Diencephalon (tissue), 1 donor: ENCODE results near the gene MISP3. TPM values are rescaled to one million over a fixed set of nuclear protein-coding genes. Genes with fewer than 3 reads are reported as not detected.

ENCODE experiments used
- total RNA-seq: library from RNA; depleted of rRNA; stranded (reverse); fragments of >200 nt; gene quantifications from one replicate; pipeline ENCODE4 v1.2.3, GENCODE V29; 2014

The MISP3 gene
- 1.8 TPM for total RNA-seq

DNA sequence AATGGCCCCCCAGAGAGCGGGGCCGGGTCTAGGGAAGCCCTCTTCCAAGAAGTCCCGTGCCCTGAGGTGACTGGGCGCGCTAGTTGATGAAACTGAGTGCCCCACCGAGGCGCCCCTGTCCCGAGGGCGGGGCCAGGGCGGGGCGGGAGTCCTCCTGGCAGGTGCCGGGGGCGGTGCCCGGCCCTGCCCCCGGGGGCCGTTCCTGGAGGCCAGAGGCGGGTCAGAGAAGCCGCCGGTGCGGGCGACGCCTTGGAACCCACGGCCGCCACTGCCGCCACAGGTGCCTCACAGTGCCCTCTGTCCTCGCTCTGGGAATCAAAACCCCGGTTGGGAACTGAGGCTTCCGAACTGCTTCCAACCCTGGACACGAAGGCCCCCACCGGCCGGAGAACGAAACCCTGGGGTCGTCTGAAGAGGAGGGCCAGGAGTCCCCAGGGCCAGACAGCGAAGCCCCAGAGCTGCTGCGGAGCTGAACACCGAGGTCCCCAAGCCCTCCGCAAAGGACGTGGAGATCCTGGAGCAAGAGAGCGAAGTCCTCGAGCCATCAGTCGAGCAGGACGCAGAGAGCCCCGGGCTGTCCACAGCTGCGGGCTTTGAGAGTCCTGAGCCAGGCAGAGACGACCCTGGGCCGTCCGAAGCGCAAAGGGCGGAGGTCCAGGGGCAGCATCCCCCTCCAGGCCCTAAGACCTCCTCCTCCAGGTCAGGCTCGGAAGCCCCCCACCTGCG, at the start of gene MISP3:
MISP3 (plus strand) TSS at position 252 of the 726 bp plus-strand sequence. CDS start 524 bp downstream, outside the sequence.

DNA sequence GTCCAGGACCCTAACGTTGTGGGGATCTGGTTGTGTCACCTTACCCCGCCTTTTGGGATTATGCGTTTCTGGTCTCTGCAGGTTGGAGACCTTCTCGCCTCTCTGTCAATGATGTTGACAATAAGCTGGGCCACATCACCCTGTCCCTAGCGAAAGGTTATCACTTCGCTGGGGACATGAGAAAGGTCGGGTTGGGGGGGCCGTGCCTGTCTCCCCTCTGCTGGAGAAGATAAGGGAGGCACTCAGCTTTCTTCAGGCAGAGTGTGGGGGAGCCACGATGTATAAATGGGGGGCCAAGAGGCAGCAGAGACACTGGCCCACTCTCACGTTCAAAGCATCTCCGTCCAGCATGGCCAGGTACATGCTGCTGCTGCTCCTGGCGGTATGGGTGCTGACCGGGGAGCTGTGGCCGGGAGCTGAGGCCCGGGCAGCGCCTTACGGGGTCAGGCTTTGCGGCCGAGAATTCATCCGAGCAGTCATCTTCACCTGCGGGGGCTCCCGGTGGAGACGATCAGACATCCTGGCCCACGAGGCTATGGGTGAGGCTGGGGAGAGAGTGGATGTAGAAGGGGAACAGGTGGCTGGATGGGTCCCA, 44.6 kb upstream of the MISP3 start, which contains the start of gene RLN3:
RLN3 (plus strand) TSS at position 293 of the 595 bp plus-strand sequence; CDS start at position 350, 57 bp downstream.

DNA sequence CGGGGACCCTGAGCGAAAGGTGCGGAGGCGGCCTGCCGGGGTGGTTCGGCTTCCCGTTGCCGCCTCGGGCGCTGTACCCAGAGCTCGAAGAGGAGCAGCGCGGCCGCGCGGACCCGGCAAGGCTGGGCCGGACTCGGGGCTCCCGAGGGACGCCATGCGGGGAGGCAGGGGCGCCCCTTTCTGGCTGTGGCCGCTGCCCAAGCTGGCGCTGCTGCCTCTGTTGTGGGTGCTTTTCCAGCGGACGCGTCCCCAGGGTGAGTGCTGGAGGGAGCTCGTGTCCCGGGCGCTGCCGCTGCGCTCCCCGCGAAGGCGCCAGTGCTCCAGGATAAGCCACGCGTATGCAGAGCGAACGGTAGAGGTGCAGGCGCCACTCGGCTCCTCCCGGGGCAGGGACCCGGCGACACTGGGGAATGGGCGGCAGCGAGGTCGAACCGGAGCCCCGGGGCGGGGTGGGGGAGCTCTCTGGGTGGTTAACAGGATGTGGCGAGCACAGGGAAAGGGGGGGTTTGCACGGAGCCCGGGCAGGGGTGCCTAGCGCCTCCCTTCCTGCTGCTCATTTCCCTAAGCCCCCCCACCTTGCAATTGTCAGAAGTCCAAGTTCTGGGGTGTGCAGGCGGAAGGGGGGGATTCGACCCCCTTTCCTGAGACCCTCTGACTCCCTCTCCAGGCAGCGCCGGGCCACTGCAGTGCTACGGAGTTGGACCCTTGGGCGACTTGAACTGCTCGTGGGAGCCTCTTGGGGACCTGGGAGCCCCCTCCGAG, 40.7 kb upstream of the MISP3 start, which contains the start of gene IL27RA:
IL27RA (plus strand) TSS at position 44 of the 762 bp plus-strand sequence; CDS start at position 155, 111 bp downstream.

GRCh38 chr19:14061751-14062557, 10.6 kb upstream of the MISP3 start, which contains the start of gene PALM3:
TSS of gene PALM3 (minus strand) at chr19:14062076. CDS start at chr19:14061980, 96 bp downstream.

GRCh38 chr19:14085309-14085995, 12.9 kb downstream of the MISP3 start, which contains the start of gene C19orf67:
TSS of gene C19orf67 (minus strand) at chr19:14085783. CDS start at chr19:14085627, 156 bp downstream.

GRCh38 chr19:14090509-14091080, 18.0 kb downstream of the MISP3 start, which contains the start of gene SAMD1:
TSS of gene SAMD1 (minus strand) at chr19:14090751.

GRCh38 chr19:14117668-14118164, 45.1 kb downstream of the MISP3 start, which contains the start of gene PRKACA:
TSS of gene PRKACA (minus strand) at chr19:14117762. CDS start at chr19:14117547, 215 bp downstream.

Other genes starting within 250 kb of the MISP3 start
- 1.2 TPM for gene NANOS3, start 195.7 kb upstream of the MISP3 start, total RNA-seq
- 11.1 TPM for gene BRME1, start 166.7 kb upstream of the MISP3 start, total RNA-seq
- 16.8 TPM for gene CC2D1A, start 166.6 kb upstream of the MISP3 start, total RNA-seq
- gene PODNL1, start 134.4 kb upstream of the MISP3 start, total RNA-seq, result 1.6 TPM
- gene DCAF15, start 120.3 kb upstream of the MISP3 start, total RNA-seq, result 10.6 TPM
- 4.2 TPM for gene RFX1, start 66.5 kb upstream of the MISP3 start, total RNA-seq
- not detected for gene RLN3, start 44.6 kb upstream of the MISP3 start, total RNA-seq
- 3.9 TPM for gene IL27RA, start 41.0 kb upstream of the MISP3 start, total RNA-seq
- 6.0 TPM for gene PALM3, start 10.7 kb upstream of the MISP3 start, total RNA-seq
- not detected for gene C19orf67, start 13.0 kb downstream of the MISP3 start, total RNA-seq
- gene SAMD1, start 18.0 kb downstream of the MISP3 start, total RNA-seq, result 26.1 TPM
- 60.7 TPM for gene PRKACA, start 45.0 kb downstream of the MISP3 start, total RNA-seq
- 1.6 TPM for gene ASF1B, start 63.8 kb downstream of the MISP3 start, total RNA-seq
- gene ADGRL1, start 133.4 kb downstream of the MISP3 start, total RNA-seq, result 95.7 TPM